ENCODE measurements around the gene MEF2D. TPM values are rescaled to one million over a fixed set of nuclear protein-coding genes. Genes with fewer than 3 reads are reported as not detected.

MEF2D gene
- polyA plus RNA-seq, 1 donor (not counting 4 experiments of a cell fraction or from before 2014, with no cell fraction given), result 9.3 TPM

GRCh38 chr1:156423422-156424352 lies 76.9 kb downstream of the MEF2D start:
- peaks cover 2% of the 10 kb centered on the region for H4K20me1 ChIP-seq (ENCODE audit: control insufficient read depth, extremely low read depth, insufficient read depth, low read length)
- H2AFZ ChIP-seq (ENCODE audit: control insufficient read depth, low read length), result no peak overlapping the region
- H3K27me3 ChIP-seq (ENCODE audit: control insufficient read depth, extremely low read depth, insufficient read depth, low read length), result peaks cover 85% of the 10 kb centered on the region
- H3K4me1 ChIP-seq (ENCODE audit: control insufficient read depth, extremely low read depth, insufficient read depth, low read length), result peaks cover 24% of the 10 kb centered on the region
- H3K36me3 ChIP-seq (ENCODE audit: control insufficient read depth in 2 of 2, extremely low read depth in 1 of 2, insufficient read depth in 2 of 2, low read length in 2 of 2), result no peaks in the 10 kb centered on the region
- H3K9ac ChIP-seq (ENCODE audit: control insufficient read depth, extremely low read depth, insufficient read depth, low read length), result no peak overlapping the region
- dilution Hi-C loops (cut with MboI; ENCODE audit: extremely low pct_ligation_motif_present, low sequenced_read_pairs), result no loop called here
- no peaks in the 10 kb centered on the region for H3K79me2 ChIP-seq (ENCODE audit: control insufficient read depth, insufficient read depth, low read length)
- no peaks in the 10 kb centered on the region for H3K9me1 ChIP-seq (ENCODE audit: control insufficient read depth, extremely low read depth, insufficient read depth, low read length)
- FAIRE-seq, result no peak
- no peaks in the 10 kb centered on the region for H3K9me3 ChIP-seq (ENCODE audit: control insufficient read depth, low read depth, low read length)
- no peak for DNase-seq (ENCODE audit: low read depth, low spot score)
- TF ChIP-seq EZH2 (IDR thresholded peaks at IDR 0.05; ENCODE audit: low read length) (no peak), CTCF (optimal IDR thresholded peaks at IDR 0.05 in 1 of 3, IDR thresholded peaks at IDR 0.05 in 1 of 3, conservative IDR thresholded peaks at IDR 0.05 in 1 of 3; ENCODE audit: extremely low read depth in 1 of 3, insufficient read depth in 2 of 3, low read length in 3 of 3) (no peak)
- H3K27ac ChIP-seq (ENCODE audit: control insufficient read depth, insufficient read depth, low read length), result no peak overlapping the region
- no peak overlapping the region for H3K4me2 ChIP-seq (ENCODE audit: control insufficient read depth, extremely low read depth, insufficient read depth, low read depth, low read length)
- no peak overlapping the region for H3K4me3 ChIP-seq (ENCODE audit: control insufficient read depth in 2 of 3, extremely low read depth in 1 of 3, insufficient read depth in 2 of 3, low read depth in 1 of 3, low read length in 3 of 3)

GRCh38 chr1:156422602-156423091 lies 77.9 kb downstream of the MEF2D start:
- FAIRE-seq (no peak), DNase-seq (ENCODE audit: low read depth, low spot score) (no peak)
- no peak overlapping the region for H2AFZ ChIP-seq (ENCODE audit: control insufficient read depth, low read length)
- H3K9ac ChIP-seq (ENCODE audit: control insufficient read depth, extremely low read depth, insufficient read depth, low read length), result no peak overlapping the region
- peak overlapping the region; percentile 74 for H3K4me2 ChIP-seq (ENCODE audit: control insufficient read depth, extremely low read depth, insufficient read depth, low read depth, low read length)
- H3K9me3 ChIP-seq (ENCODE audit: control insufficient read depth, low read depth, low read length), result no peaks in the 10 kb centered on the region
- H3K36me3 ChIP-seq (ENCODE audit: control insufficient read depth in 2 of 2, extremely low read depth in 1 of 2, insufficient read depth in 2 of 2, low read length in 2 of 2), result no peaks in the 10 kb centered on the region
- peaks cover 81% of the 10 kb centered on the region for H3K27me3 ChIP-seq (ENCODE audit: control insufficient read depth, extremely low read depth, insufficient read depth, low read length)
- H3K9me1 ChIP-seq (ENCODE audit: control insufficient read depth, extremely low read depth, insufficient read depth, low read length), result no peaks in the 10 kb centered on the region
- no peak overlapping the region for H3K27ac ChIP-seq (ENCODE audit: control insufficient read depth, insufficient read depth, low read length)
- no peak overlapping the region for H3K4me3 ChIP-seq (ENCODE audit: control insufficient read depth in 2 of 3, extremely low read depth in 1 of 3, insufficient read depth in 2 of 3, low read depth in 1 of 3, low read length in 3 of 3)
- H4K20me1 ChIP-seq (ENCODE audit: control insufficient read depth, extremely low read depth, insufficient read depth, low read length), result peaks cover 2% of the 10 kb centered on the region
- dilution Hi-C loops (cut with MboI; ENCODE audit: extremely low pct_ligation_motif_present, low sequenced_read_pairs), result no loop called here
- TF ChIP-seq EZH2 (IDR thresholded peaks at IDR 0.05; ENCODE audit: low read length) (no peak), CTCF (optimal IDR thresholded peaks at IDR 0.05 in 1 of 3, IDR thresholded peaks at IDR 0.05 in 1 of 3, conservative IDR thresholded peaks at IDR 0.05 in 1 of 3; ENCODE audit: extremely low read depth in 1 of 3, insufficient read depth in 2 of 3, low read length in 3 of 3) (no peak)
- H3K4me1 ChIP-seq (ENCODE audit: control insufficient read depth, extremely low read depth, insufficient read depth, low read length), result peaks cover 24% of the 10 kb centered on the region
- no peaks in the 10 kb centered on the region for H3K79me2 ChIP-seq (ENCODE audit: control insufficient read depth, insufficient read depth, low read length)

Measured in keratinocyte (primary cell).